ENCODE results near the gene SNPH.
A peak's percentile ranks its signal among the peaks of the same experiment; 100 is the strongest.

Gene SNPH

DNA sequence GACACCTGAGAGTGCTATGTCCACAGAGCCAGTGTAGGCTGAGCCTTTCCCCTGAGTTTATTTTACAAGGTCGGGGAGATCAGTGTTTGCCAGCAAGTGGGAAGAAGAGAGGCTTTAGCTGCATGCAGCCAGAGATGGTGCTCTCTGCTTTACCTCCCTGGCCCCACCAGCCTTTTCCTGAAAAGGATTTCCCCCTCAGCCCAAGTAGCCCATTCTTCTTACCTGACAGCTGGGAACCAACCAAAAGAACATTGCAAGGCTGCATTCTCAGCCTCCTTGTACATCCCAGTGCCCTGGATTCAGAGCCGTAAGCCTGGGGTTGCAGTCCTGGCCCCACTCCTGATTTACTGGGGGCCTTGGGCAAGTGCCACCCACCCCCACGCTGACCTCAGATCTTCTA, 16.9 kb downstream of the SNPH start:
- no peak overlapping the region for H3K27ac Mint-ChIP-seq (ENCODE audit: low read depth)
- DNase-seq (ENCODE audit: low spot score in 2 of 2) (no peak), ATAC-seq (replicated peaks; ENCODE audit: extremely low read depth, poor library complexity, severe bottlenecking) (no peak)
- H3K9me3 Mint-ChIP-seq: no peaks in the 10 kb centered on the region
- H3K4me3 Mint-ChIP-seq: no peak overlapping the region
- no peaks in the 10 kb centered on the region for H3K27me3 Mint-ChIP-seq
- H3K4me1 Mint-ChIP-seq: peaks cover 22% of the 10 kb centered on the region
- peaks cover 2% of the 10 kb centered on the region for H3K36me3 Mint-ChIP-seq (ENCODE audit: insufficient read depth)

- no peak overlapping the region for H3K27ac Mint-ChIP-seq (ENCODE audit: low read depth)
- peaks cover 22% of the 10 kb centered on the region for H3K4me1 Mint-ChIP-seq
- ATAC-seq (replicated peaks; ENCODE audit: extremely low read depth, poor library complexity, severe bottlenecking) (no peak), DNase-seq (ENCODE audit: low spot score in 2 of 2) (no peak)
- no peak overlapping the region for H3K4me3 Mint-ChIP-seq
- H3K36me3 Mint-ChIP-seq (ENCODE audit: insufficient read depth): peaks cover 2% of the 10 kb centered on the region
- no peaks in the 10 kb centered on the region for H3K27me3 Mint-ChIP-seq
- H3K9me3 Mint-ChIP-seq: no peaks in the 10 kb centered on the region
Observed at GRCh38 chr20:1283522-1284510, 17.7 kb downstream of the SNPH start.

- H3K27me3 Mint-ChIP-seq: no peaks in the 10 kb centered on the region
- no peak for DNase-seq (ENCODE audit: low spot score in 2 of 2)
- H3K36me3 Mint-ChIP-seq (ENCODE audit: insufficient read depth): peaks cover 1% of the 10 kb centered on the region
- no peak for ATAC-seq (replicated peaks; ENCODE audit: extremely low read depth, poor library complexity, severe bottlenecking)
- H3K9me3 Mint-ChIP-seq: no peaks in the 10 kb centered on the region
- peaks cover 18% of the 10 kb centered on the region for H3K4me1 Mint-ChIP-seq
- peak overlapping the region; percentile 65 for H3K27ac Mint-ChIP-seq (ENCODE audit: low read depth)
- H3K4me3 Mint-ChIP-seq: peak overlapping the region; percentile 31
Observed at GRCh38 chr20:1286267-1287024, 20.4 kb downstream of the SNPH start.

GRCh38 chr20:1287306-1287705, 21.2 kb downstream of the SNPH start:
- peaks cover 16% of the 10 kb centered on the region for H3K4me1 Mint-ChIP-seq
- H3K27me3 Mint-ChIP-seq: no peaks in the 10 kb centered on the region
- H3K9me3 Mint-ChIP-seq: no peaks in the 10 kb centered on the region
- DNase-seq (ENCODE audit: low spot score in 2 of 2) (no peak), ATAC-seq (replicated peaks; ENCODE audit: extremely low read depth, poor library complexity, severe bottlenecking) (no peak)
- H3K36me3 Mint-ChIP-seq (ENCODE audit: insufficient read depth): no peaks in the 10 kb centered on the region
- H3K27ac Mint-ChIP-seq (ENCODE audit: low read depth): peak overlapping the region; percentile 21
- peak overlapping the region; percentile 31 for H3K4me3 Mint-ChIP-seq

- DNase-seq (ENCODE audit: low spot score in 2 of 2): no peak
- Mint-ChIP-seq H3K4me3 (no peak overlapping the region), H3K36me3 (ENCODE audit: insufficient read depth) (no peaks in the 10 kb centered on the region), H3K4me1 (peaks cover 22% of the 10 kb centered on the region), H3K27ac (ENCODE audit: low read depth) (no peak overlapping the region), H3K9me3 (no peaks in the 10 kb centered on the region), H3K27me3 (no peaks in the 10 kb centered on the region)
- no peak for ATAC-seq (replicated peaks; ENCODE audit: extremely low read depth, poor library complexity, severe bottlenecking)
Observed at GRCh38 chr20:1287787-1288569, 21.9 kb downstream of the SNPH start.

DNA sequence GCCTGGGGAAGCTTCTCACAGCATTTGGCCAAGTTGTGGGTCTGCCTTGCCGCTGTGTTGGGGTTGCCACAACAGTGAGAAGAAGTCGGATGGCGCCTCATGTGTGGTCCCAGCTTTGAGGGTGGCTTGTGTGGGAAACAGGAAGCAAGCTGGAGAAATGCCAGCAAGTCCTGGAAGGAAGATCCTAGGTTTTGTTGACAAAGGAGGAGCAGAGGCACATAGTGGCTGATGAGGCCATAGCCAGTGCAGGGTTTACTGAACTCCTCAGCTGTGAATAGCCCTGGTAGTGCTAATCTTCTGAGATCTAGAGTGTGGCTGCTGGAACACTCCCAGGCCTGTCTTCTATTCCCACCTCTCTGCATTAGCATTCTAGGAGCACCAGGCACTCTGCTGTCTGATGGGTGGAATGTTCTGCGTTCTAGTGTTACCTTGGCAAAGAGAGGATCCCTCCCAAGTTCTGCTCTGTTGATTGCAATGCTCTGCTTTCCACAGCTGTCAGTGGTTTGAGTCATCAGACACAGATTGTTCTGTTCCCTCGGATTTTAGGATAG, 25.2 kb downstream of the SNPH start:
- H3K4me3 Mint-ChIP-seq: no peak overlapping the region
- H3K27ac Mint-ChIP-seq (ENCODE audit: low read depth): no peak overlapping the region
- H3K9me3 Mint-ChIP-seq: no peaks in the 10 kb centered on the region
- no peak for DNase-seq (ENCODE audit: low spot score in 2 of 2)
- H3K27me3 Mint-ChIP-seq: no peaks in the 10 kb centered on the region
- H3K4me1 Mint-ChIP-seq: peaks cover 18% of the 10 kb centered on the region
- no peak for ATAC-seq (replicated peaks; ENCODE audit: extremely low read depth, poor library complexity, severe bottlenecking)
- peaks cover 1% of the 10 kb centered on the region for H3K36me3 Mint-ChIP-seq (ENCODE audit: insufficient read depth)

GRCh38 chr20:1292620-1293019, 26.5 kb downstream of the SNPH start:
- H3K4me1 Mint-ChIP-seq: peaks cover 13% of the 10 kb centered on the region
- no peak overlapping the region for H3K4me3 Mint-ChIP-seq
- H3K27me3 Mint-ChIP-seq: no peaks in the 10 kb centered on the region
- no peak overlapping the region for H3K27ac Mint-ChIP-seq (ENCODE audit: low read depth)
- ATAC-seq (replicated peaks; ENCODE audit: extremely low read depth, poor library complexity, severe bottlenecking) (no peak), DNase-seq (ENCODE audit: low spot score in 2 of 2) (no peak)
- no peaks in the 10 kb centered on the region for H3K9me3 Mint-ChIP-seq
- H3K36me3 Mint-ChIP-seq (ENCODE audit: insufficient read depth): peaks cover 4% of the 10 kb centered on the region

DNA sequence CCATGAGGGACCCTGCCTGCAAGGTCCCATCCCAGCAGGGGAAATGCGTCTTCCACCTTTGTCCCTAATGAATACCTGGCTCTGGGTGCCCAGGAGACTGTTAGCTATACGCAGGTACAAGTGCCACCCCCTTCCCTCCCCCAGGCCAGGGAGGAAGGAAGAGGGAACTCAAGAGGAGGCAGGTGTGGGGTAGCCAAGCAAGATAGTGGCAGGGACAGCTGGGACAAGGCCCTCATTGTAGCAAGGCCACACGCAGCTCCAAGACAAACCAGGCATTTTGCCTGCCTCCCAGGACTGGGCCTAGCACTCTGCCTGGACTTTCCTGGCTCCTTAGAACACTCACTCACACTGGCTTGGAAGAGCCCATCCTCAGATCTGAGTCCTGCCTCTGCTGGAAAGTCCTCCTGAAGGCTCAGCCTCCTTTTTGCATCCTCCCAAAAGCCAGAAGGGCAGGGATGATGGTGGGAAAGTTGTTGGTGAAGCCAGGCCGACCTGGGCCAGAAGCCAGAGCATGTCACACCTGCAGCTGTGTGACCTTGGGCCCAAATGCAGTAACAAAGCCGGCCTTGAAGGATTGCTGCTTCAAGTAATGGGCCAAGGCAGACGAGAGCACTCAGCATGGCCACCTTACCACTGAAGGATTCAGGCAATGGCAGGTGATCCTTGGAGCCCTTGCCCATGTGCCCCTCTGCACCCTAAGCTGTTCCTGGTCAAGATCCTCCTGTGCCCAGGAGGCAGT, 27.7 kb downstream of the SNPH start:
- H3K4me1 Mint-ChIP-seq: peaks cover 13% of the 10 kb centered on the region
- no peaks in the 10 kb centered on the region for H3K27me3 Mint-ChIP-seq
- DNase-seq (ENCODE audit: low spot score in 2 of 2) (no peak), ATAC-seq (replicated peaks; ENCODE audit: extremely low read depth, poor library complexity, severe bottlenecking) (no peak)
- H3K27ac Mint-ChIP-seq (ENCODE audit: low read depth): no peak overlapping the region
- peaks cover 4% of the 10 kb centered on the region for H3K36me3 Mint-ChIP-seq (ENCODE audit: insufficient read depth)
- H3K4me3 Mint-ChIP-seq: no peak overlapping the region
- H3K9me3 Mint-ChIP-seq: no peaks in the 10 kb centered on the region

GRCh38 chr20:1294497-1294896, 28.4 kb downstream of the SNPH start:
- ATAC-seq (replicated peaks; ENCODE audit: extremely low read depth, poor library complexity, severe bottlenecking) (no peak), DNase-seq (ENCODE audit: low spot score in 2 of 2) (no peak)
- H3K27me3 Mint-ChIP-seq: no peaks in the 10 kb centered on the region
- peaks cover 4% of the 10 kb centered on the region for H3K36me3 Mint-ChIP-seq (ENCODE audit: insufficient read depth)
- H3K27ac Mint-ChIP-seq (ENCODE audit: low read depth): no peak overlapping the region
- no peak overlapping the region for H3K4me3 Mint-ChIP-seq
- H3K4me1 Mint-ChIP-seq: peaks cover 14% of the 10 kb centered on the region
- H3K9me3 Mint-ChIP-seq: no peaks in the 10 kb centered on the region

- Mint-ChIP-seq H3K36me3 (ENCODE audit: insufficient read depth) (peaks cover 4% of the 10 kb centered on the region), H3K9me3 (no peaks in the 10 kb centered on the region), H3K27ac (ENCODE audit: low read depth) (no peak overlapping the region), H3K4me1 (peaks cover 18% of the 10 kb centered on the region), H3K4me3 (no peak overlapping the region), H3K27me3 (no peaks in the 10 kb centered on the region)
- no peak for ATAC-seq (replicated peaks; ENCODE audit: extremely low read depth, poor library complexity, severe bottlenecking)
- no peak for DNase-seq (ENCODE audit: low spot score in 2 of 2)
Observed at GRCh38 chr20:1295276-1295930, 29.3 kb downstream of the SNPH start.

- no peak for DNase-seq (ENCODE audit: low spot score in 2 of 2)
- Mint-ChIP-seq H3K27me3 (no peaks in the 10 kb centered on the region), H3K36me3 (ENCODE audit: insufficient read depth) (peaks cover 4% of the 10 kb centered on the region), H3K4me1 (peaks cover 26% of the 10 kb centered on the region), H3K9me3 (no peaks in the 10 kb centered on the region), H3K27ac (ENCODE audit: low read depth) (no peak overlapping the region), H3K4me3 (no peak overlapping the region)
- no peak for ATAC-seq (replicated peaks; ENCODE audit: extremely low read depth, poor library complexity, severe bottlenecking)
Observed at GRCh38 chr20:1296117-1296610, 30.1 kb downstream of the SNPH start.
